HepG2 (cell line): ENCODE data around the gene ATP9B. TPM values are rescaled to one million over a fixed set of nuclear protein-coding genes. Genes with fewer than 3 reads are reported as not detected.

Source experiments
- ATAC-seq: fragments of 200-7000 bp; cut with Tn5 transposase; 3 replicates; pipeline ENCODE4 v1.9.1; 2020; ENCODE audit warnings: mild to moderate bottlenecking, moderate library complexity
- BruUV-seq: library from RNA; stranded (reverse); fragments of 400-500 nt; replicated peaks from 2 replicates; lab custom pipeline; 2021; lab: Mats Ljungman, UMichigan
- CTCF ChIA-PET: fragments of 300-600 bp; formaldehyde crosslinking; extraction: SDS; loops from one replicate; lab custom pipeline; 2021; ENCODE audit warnings: low total read pairs, inconsistent platforms, low intra/inter-chr PET ratio; lab: Yijun Ruan, JAX
- POLR2A ChIA-PET: fragments of 350-600 bp; sonication (Branson Sonifier 250); formaldehyde crosslinking; loops from one replicate; lab custom pipeline; 2020; ENCODE audit warnings: antibody characterized with exemption, inconsistent platforms; lab: Yijun Ruan, JAX
- DNase-seq: peaks from one replicate; pipeline ENCODE4 v3.0.0-alpha.2; 2015; ENCODE audit warnings: low spot score
- FAIRE-seq: peaks from 3 replicates; lab custom pipeline; 2011; peaks lifted over from hg19 to GRCh38; lab: Jason Lieb, UNC
- H2AFZ ChIP-seq: one replicate; pipeline ENCODE4 v1.6.1; 2011; ENCODE audit warnings: low read length, inconsistent platforms
- H3K27ac ChIP-seq: fragments of 300-600 bp; 3 replicates; pipeline ENCODE4 v1.8.0; 2011; ENCODE audit warnings: mixed run types, mild to moderate bottlenecking, mixed read lengths, low read length, inconsistent platforms; ENCODE audit not compliant: insufficient read depth; ENCODE audit errors: extremely low read length
- H3K27me3 ChIP-seq, 2 experiments: fragments of 200-600 bp in 1 of 2; 2 replicates in 1 of 2; 3 replicates in 1 of 2; pipeline versions ENCODE4 v1.6.0 to v1.8.0; 2011; ENCODE audit warnings: low read length in 2 of 2, mild to moderate bottlenecking in 2 of 2, moderate library complexity in 2 of 2, inconsistent platforms in 1 of 2; ENCODE audit not compliant: insufficient read depth in 2 of 2, control insufficient read depth in 1 of 2
- H3K36me3 ChIP-seq, 2 experiments: fragments of 200-600 bp in 1 of 2; replicated peaks in 1 of 2; 2 replicates in 1 of 2; 3 replicates in 1 of 2; pipeline versions ENCODE4 v1.5.1 to v1.8.0; 2011; ENCODE audit warnings: low read length in 2 of 2, inconsistent platforms in 1 of 2; ENCODE audit not compliant: insufficient read depth in 2 of 2, control insufficient read depth in 1 of 2
- H3K4me1 ChIP-seq: 2 replicates; pipeline ENCODE4 v1.5.1; 2012; ENCODE audit warnings: low read length, inconsistent platforms; ENCODE audit not compliant: insufficient read depth
- H3K4me2 ChIP-seq: 2 replicates; pipeline ENCODE4 v1.6.0; 2011; ENCODE audit warnings: low read depth, low read length, inconsistent platforms
- H3K4me3 ChIP-seq, 3 experiments: fragments of 200-600 bp in 1 of 3; sonication (generic), shearing (Covaris generic) in 1 of 3; replicated peaks in 1 of 3; 2 replicates each; pipeline ENCODE4 v1.5.1; 2011 to 2016; ENCODE audit warnings: low read length in 3 of 3, inconsistent platforms in 2 of 3, low read depth in 2 of 3, mild to moderate bottlenecking in 2 of 3, control low read depth in 1 of 3, mixed read lengths in 1 of 3; ENCODE audit not compliant: insufficient read depth in 1 of 3
- H3K79me2 ChIP-seq: one replicate; pipeline ENCODE4 v1.6.1; 2011; ENCODE audit warnings: low read length, inconsistent platforms; ENCODE audit not compliant: insufficient read depth
- H3K9ac ChIP-seq: 2 replicates; pipeline ENCODE4 v1.6.0; 2011; ENCODE audit warnings: mild to moderate bottlenecking, low read depth, low read length, inconsistent platforms; ENCODE audit not compliant: insufficient read depth
- H3K9me3 ChIP-seq: 2 replicates; pipeline ENCODE4 v1.5.1; 2012; ENCODE audit warnings: mild to moderate bottlenecking, low read length
- H4K20me1 ChIP-seq: 2 replicates; pipeline ENCODE4 v1.6.0; 2011; ENCODE audit warnings: inconsistent platforms, mild to moderate bottlenecking, low read length, moderate library complexity; ENCODE audit not compliant: insufficient read depth
- NBN ChIP-seq: fragments of 450-650 bp; conservative IDR thresholded peaks from 2 replicates; pipeline ENCODE4 v1.6.1; 2017
- NFYC ChIP-seq: IDR thresholded peaks from 2 replicates; pipeline ENCODE4 v1.6.1; 2016; ENCODE audit warnings: missing genetic modification reagents, missing compliant biosample characterization
- ZNF484 ChIP-seq: sonication (generic); formaldehyde crosslinking; IDR thresholded peaks from 2 replicates; pipeline ENCODE4 v1.5.1; 2020; ENCODE audit warnings: mild to moderate bottlenecking, low read depth, missing genetic modification reagents, borderline replicate concordance
- ZNF616 ChIP-seq: sonication (generic); formaldehyde crosslinking; IDR thresholded peaks from 2 replicates; pipeline ENCODE4 v1.5.0; 2020; ENCODE audit warnings: low read depth, mild to moderate bottlenecking, missing genetic modification reagents
- WGBS: methylation state at CpG from one replicate; pipeline ENCODE4 v1.1.6; 2017; ENCODE audit warnings: low lambda C conversion rate; 5-methylcytosine and 5-hydroxymethylcytosine counted together
- in situ Hi-C: cut with HindIII; loops from 2 replicates; pipeline ENCODE4 v1.10.0; 2017; ENCODE audit warnings: low pct_unique_long_range_greater_than_20kb; ENCODE audit not compliant: extremely low pct_ligation_motif_present
- intact Hi-C: fragments of 100-400 bp; cut with micrococcal nuclease; formaldehyde crosslinking; loops from one replicate; pipeline ENCODE4 v1.10.0; 2022; ENCODE audit not compliant: unreplicated experiment
- polyA plus RNA-seq, 8 experiments: library from polyadenylated mRNA; depleted of rRNA in 3 of 8; stranded (reverse) in 7 of 8; unstranded in 1 of 8; fragments of >200 nt; fragmentation: Illumina TruSeq in 4 of 8; extraction: Trizol in 4 of 8; gene quantifications; 2 replicates each; pipeline versions ENCODE4 v1.2.1 to v1.2.3, GENCODE V29; 2011 to 2016; ENCODE audit warnings: low read depth in 4 of 8, missing spikeins in 1 of 8, mixed read lengths in 1 of 8; ENCODE audit not compliant: insufficient read depth in 1 of 8
- total RNA-seq, 5 experiments: library from RNA; depleted of rRNA; stranded (reverse); fragments of >200 nt; fragmentation: Illumina TruSeq; extraction: Trizol; gene quantifications; 2 replicates each; pipeline ENCODE4 v1.2.3, GENCODE V29; 2016; ENCODE audit warnings: low read depth in 1 of 5
- TF ChIP-seq, protein P1 (sequence below): sonication (generic); formaldehyde crosslinking; IDR thresholded peaks from 2 replicates; pipeline ENCODE4 v1.5.0; 2020; ENCODE audit warnings: mild to moderate bottlenecking, missing genetic modification reagents, borderline replicate concordance
- TF ChIP-seq, protein P2 (sequence below): sonication (generic); formaldehyde crosslinking; IDR thresholded peaks from 2 replicates; pipeline ENCODE4 v1.4.0; 2020; ENCODE audit warnings: mild to moderate bottlenecking, missing genetic modification reagents, borderline replicate concordance

ATP9B gene
- total and polyA plus RNA-seq, 2 of the 13 experiments (the other 11 are each of a cell fraction or from before 2014, with no cell fraction given): 10.8 to 11.3 TPM

DNA sequence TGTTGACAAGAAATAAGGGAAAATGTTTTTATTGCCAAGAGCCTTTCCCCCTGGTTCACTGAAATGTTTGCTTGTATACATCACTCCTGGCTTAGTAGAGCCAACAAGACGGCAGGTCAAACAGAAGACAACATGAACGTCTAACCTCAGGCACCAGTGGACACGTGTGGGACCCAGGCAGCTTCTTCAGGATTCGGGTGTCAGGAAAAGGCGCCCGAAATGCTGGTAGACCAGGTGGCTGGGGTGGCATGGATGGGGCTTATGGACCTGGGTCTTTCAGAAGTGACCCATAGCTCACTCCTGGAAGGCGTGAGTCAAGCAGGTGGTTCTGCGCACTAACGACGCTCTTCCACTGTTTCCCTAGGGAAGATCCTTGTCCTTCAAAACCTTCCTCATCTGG, 303.3 kb downstream of the ATP9B start (continued):
- TF ChIP-seq ZNF616 (CRISPR knock-in tag) (no peak), NBN (no peak)

DNA sequence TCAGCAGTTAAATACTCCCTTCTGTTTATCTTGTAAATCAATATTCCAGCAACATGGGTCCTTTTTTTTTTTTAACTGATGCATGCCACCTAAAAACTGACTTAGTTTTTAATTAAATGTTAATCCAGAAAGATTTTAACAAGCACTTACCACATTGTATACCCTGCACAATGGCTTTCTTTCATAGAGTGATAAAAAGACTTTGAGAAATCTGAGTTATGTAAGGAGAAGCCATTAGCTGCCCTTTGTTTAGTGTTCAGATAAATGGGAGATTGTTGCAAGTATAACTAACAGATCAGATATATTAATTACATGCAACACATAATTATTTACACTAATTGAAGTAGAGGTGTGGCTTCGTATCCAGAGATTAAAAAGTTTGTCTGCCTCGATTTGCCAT, 303.8 kb downstream of the ATP9B start:
- 97% methylated on average over 2 of the region's 2 CpGs for WGBS
- H3K79me2 ChIP-seq: no peaks in the 10 kb centered on the region
- H4K20me1 ChIP-seq: no peaks in the 10 kb centered on the region
- H2AFZ ChIP-seq: no peak overlapping the region
- no peak overlapping the region for H3K4me3 ChIP-seq
- H3K36me3 ChIP-seq: no peaks in the 10 kb centered on the region; a peak in 2 of 5 replicates
- H3K27ac ChIP-seq: no peak overlapping the region
- ChIA-PET CTCF (no interaction called here), POLR2A (no interaction called here)
- no peaks in the 10 kb centered on the region for H3K27me3 ChIP-seq
- DNase-seq (no peak), FAIRE-seq (no peak), ATAC-seq (no peak)
- no peaks in the 10 kb centered on the region for H3K9me3 ChIP-seq
- intact Hi-C loops: no loop called here
- H3K4me2 ChIP-seq: no peak overlapping the region
- BruUV-seq: no TSS peak
- in situ Hi-C loops: no loop called here
- no peak overlapping the region for H3K9ac ChIP-seq
- H3K4me1 ChIP-seq: no peaks in the 10 kb centered on the region
- TF ChIP-seq NFYC (CRISPR knock-in tag): no peak
- TF ChIP-seq, protein P1, sequence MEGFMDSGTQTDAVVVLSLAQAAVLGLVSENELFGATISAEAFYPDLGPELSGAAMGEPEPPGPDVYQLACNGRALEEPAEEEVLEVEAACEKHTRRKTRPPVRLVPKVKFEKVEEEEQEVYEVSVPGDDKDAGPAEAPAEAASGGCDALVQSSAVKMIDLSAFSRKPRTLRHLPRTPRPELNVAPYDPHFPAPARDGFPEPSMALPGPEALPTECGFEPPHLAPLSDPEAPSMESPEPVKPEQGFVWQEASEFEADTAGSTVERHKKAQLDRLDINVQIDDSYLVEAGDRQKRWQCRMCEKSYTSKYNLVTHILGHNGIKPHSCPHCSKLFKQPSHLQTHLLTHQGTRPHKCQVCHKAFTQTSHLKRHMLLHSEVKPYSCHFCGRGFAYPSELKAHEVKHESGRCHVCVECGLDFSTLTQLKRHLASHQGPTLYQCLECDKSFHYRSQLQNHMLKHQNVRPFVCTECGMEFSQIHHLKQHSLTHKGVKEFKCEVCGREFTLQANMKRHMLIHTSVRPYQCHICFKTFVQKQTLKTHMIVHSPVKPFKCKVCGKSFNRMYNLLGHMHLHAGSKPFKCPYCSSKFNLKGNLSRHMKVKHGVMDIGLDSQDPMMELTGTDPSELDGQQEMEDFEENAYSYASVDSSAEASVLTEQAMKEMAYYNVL (CRISPR knock-in tag): no peak
- TF ChIP-seq, protein P2, sequence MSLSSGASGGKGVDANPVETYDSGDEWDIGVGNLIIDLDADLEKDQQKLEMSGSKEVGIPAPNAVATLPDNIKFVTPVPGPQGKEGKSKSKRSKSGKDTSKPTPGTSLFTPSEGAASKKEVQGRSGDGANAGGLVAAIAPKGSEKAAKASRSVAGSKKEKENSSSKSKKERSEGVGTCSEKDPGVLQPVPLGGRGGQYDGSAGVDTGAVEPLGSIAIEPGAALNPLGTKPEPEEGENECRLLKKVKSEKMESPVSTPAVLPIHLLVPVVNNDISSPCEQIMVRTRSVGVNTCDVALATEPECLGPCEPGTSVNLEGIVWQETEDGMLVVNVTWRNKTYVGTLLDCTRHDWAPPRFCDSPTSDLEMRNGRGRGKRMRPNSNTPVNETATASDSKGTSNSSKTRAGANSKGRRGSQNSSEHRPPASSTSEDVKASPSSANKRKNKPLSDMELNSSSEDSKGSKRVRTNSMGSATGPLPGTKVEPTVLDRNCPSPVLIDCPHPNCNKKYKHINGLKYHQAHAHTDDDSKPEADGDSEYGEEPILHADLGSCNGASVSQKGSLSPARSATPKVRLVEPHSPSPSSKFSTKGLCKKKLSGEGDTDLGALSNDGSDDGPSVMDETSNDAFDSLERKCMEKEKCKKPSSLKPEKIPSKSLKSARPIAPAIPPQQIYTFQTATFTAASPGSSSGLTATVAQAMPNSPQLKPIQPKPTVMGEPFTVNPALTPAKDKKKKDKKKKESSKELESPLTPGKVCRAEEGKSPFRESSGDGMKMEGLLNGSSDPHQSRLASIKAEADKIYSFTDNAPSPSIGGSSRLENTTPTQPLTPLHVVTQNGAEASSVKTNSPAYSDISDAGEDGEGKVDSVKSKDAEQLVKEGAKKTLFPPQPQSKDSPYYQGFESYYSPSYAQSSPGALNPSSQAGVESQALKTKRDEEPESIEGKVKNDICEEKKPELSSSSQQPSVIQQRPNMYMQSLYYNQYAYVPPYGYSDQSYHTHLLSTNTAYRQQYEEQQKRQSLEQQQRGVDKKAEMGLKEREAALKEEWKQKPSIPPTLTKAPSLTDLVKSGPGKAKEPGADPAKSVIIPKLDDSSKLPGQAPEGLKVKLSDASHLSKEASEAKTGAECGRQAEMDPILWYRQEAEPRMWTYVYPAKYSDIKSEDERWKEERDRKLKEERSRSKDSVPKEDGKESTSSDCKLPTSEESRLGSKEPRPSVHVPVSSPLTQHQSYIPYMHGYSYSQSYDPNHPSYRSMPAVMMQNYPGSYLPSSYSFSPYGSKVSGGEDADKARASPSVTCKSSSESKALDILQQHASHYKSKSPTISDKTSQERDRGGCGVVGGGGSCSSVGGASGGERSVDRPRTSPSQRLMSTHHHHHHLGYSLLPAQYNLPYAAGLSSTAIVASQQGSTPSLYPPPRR (CRISPR knock-in tag): no peak
- TF ChIP-seq ZNF484 (CRISPR knock-in tag): no peak
